GM18508 (cell line): ENCODE results near the gene ZSWIM3.

Experiments used
- ATAC-seq: cut with Tn5 transposase; IDR thresholded peaks from one replicate; pipeline ENCODE4 v1.9.1; 2021; ENCODE audit warnings: moderate number of reproducible peaks; ENCODE audit not compliant: insufficient read depth, unreplicated experiment

The ZSWIM3 gene

DNA sequence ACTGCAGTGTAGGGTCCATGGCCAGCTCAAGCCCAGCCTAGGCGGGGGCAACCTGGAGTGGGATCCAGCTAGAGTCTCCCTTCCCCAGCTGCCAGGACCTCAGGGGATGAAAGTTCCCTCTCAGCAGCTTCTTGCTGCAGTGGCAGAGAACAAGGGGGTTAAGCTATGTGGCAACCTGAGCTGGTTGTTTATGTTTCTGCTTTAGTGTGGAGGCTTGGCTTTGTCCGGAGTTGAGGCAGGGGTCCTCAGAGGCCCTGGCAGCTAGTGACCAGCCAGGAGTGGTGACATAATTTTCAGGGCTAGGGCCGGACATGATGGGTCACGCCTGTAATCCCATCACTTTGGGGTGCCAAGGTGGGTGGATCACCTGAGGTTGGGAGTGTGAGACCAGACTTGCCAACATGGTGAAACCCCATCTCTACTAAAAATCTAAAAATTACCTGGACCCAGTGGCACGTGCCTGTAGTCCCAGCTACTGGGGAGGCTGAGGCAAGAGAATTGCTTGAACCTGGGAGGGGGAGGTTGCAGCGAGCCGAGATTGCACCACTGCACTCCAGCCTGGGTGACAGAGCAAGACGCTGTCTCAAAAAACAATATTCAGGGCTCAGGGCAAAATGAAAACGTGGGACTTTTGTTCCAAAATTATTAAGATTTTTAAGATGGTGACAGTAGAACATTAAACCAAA is 68.5 kb downstream of the ZSWIM3 start:
- no peak for ATAC-seq

DNA sequence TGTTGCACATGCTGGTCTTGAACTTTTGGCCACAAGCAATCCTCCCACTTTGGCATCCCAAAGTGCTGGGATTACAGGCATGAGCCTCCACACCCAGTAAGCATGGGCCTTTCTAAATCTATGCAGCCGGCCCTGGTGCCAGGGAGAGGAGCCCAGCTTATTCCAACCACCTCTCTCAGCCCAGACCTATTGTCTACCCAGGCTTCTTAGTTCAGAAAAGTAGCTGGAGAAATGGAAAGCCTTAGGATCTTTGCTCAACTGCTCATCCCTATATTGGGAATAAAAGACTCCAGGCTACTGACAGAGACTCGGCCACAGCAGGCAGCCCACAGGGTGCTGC is 69.3 kb downstream of the ZSWIM3 start:
- ATAC-seq: no peak

DNA sequence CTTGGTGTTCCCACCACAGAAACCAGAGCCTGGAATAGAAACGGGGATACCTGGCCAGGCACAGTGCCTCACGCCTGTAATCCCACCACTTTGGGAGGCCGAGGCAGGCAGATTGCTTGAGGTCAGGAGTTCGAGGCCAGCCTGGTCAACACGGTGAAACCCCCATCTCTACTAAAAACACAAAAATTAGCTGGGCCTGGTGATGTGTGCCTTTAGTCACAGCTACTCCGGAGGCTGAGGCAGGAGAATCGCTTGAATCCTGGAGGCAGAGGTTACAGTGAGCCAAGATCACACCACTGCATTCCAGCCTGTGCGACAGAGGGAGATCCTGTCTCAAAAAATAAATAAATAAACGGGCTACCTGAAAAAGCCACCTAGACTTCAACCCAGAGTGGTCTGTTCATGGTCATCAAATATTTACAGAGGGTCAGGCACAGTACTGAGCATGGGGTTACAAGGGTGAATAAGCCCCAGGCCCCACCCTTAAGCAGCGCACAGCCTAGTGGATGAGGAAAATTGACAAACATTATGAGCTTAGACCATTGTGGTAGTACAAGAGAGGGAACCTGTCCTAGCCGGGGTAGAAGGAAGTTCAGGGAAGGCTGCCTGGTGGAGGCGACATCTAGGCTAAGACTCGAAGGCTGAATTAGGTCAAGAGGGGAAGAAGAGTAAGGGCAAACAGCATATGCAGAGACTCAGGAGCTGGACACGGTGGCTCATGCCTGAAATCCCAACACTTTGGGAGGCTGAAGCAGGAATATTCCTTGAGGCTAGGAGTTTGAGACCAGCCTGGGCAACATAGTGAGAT is 69.9 kb downstream of the ZSWIM3 start:
- no peak for ATAC-seq
